HL-60/S4 treated with phorbol 12-myristate 13-acetate at 8.2 ng/mL for 4 days and 3 days (cell line): ENCODE data around the gene DDX49.

Experiments used
- in situ Hi-C: fragments of 300-500 bp; cut with MboI; formaldehyde crosslinking; loops from 2 replicates; pipeline ENCODE4 v1.15.0; 2022; ENCODE audit warnings: low sequenced_read_pairs

The DDX49 gene

GRCh38 chr19:18919086-18919899 lies at the start of gene DDX49, which contains the start of gene COPE:
Gene DDX49 (plus strand): TSS chr19:18919715. CDS start chr19:18919742, 27 bp downstream.
Gene COPE (minus strand): TSS chr19:18919387. CDS start chr19:18919348, 39 bp downstream.
- in situ Hi-C loops: no loop called here

GRCh38 chr19:18869781-18870530 lies 49.6 kb upstream of the DDX49 start:
- in situ Hi-C loops: no loop called here

GRCh38 chr19:18870531-18871172 lies 48.9 kb upstream of the DDX49 start:
- in situ Hi-C loops: no loop called here

GRCh38 chr19:18871543-18871942 lies 48.0 kb upstream of the DDX49 start:
- in situ Hi-C loops: no loop called here

GRCh38 chr19:18875726-18876125 lies 43.8 kb upstream of the DDX49 start:
- in situ Hi-C loops: no loop called here

GRCh38 chr19:18876865-18877264 lies 42.6 kb upstream of the DDX49 start:
- in situ Hi-C loops: no loop called here

- in situ Hi-C loops: no loop called here
Measured at GRCh38 chr19:18878058-18878797, 41.3 kb upstream of the DDX49 start.

- in situ Hi-C loops: no loop called here
Measured at GRCh38 chr19:18878858-18879578, 40.5 kb upstream of the DDX49 start.

- in situ Hi-C loops: no loop called here
Measured at GRCh38 chr19:18879579-18880373, 39.7 kb upstream of the DDX49 start.

GRCh38 chr19:18881491-18881890 lies 38.0 kb upstream of the DDX49 start:
- in situ Hi-C loops: no loop called here

- in situ Hi-C loops: no loop called here
Measured at GRCh38 chr19:18883526-18884304, 35.8 kb upstream of the DDX49 start.

GRCh38 chr19:18886972-18887371 lies 32.5 kb upstream of the DDX49 start:
- in situ Hi-C loops: no loop called here

- in situ Hi-C loops: no loop called here
Measured at GRCh38 chr19:18889949-18890745, 29.4 kb upstream of the DDX49 start.

- in situ Hi-C loops: no loop called here
Measured at GRCh38 chr19:18893587-18894253, 25.8 kb upstream of the DDX49 start.

GRCh38 chr19:18894254-18895037 lies 25.1 kb upstream of the DDX49 start:
- in situ Hi-C loops: no loop called here

GRCh38 chr19:18895038-18895823 lies 24.3 kb upstream of the DDX49 start:
- in situ Hi-C loops: no loop called here
